ENCODE measurements around the gene CDC20.

The CDC20 gene

GRCh38 chr1:43358746-43359693 is at the start of gene CDC20:
Gene CDC20, plus strand, starts transcription at chr1:43358981. Its CDS starts 235 bp downstream, at chr1:43359216.
- DNase-seq (ENCODE audit: low read depth in 2 of 2) = peak; percentile 93 to 96

GRCh38 chr1:43309405-43310025 is 49.3 kb upstream of the CDC20 start:
- DNase-seq (ENCODE audit: low read depth in 2 of 2) = no peak

GRCh38 chr1:43311521-43311920 is 47.3 kb upstream of the CDC20 start:
- no peak for DNase-seq (ENCODE audit: low read depth in 2 of 2)

GRCh38 chr1:43312212-43312623 is 46.6 kb upstream of the CDC20 start:
- DNase-seq (ENCODE audit: low read depth in 2 of 2) = no peak

- no peak for DNase-seq (ENCODE audit: low read depth in 2 of 2)
These were observed 45.9 kb upstream of the CDC20 start for GRCh38 chr1:43312663-43313515.

GRCh38 chr1:43313771-43314170 is 45.0 kb upstream of the CDC20 start:
- no peak for DNase-seq (ENCODE audit: low read depth in 2 of 2)

- DNase-seq (ENCODE audit: low read depth in 2 of 2) = no peak
These were observed 44.5 kb upstream of the CDC20 start for GRCh38 chr1:43314233-43314632.

- no peak for DNase-seq (ENCODE audit: low read depth in 2 of 2)
These were observed 43.3 kb upstream of the CDC20 start for GRCh38 chr1:43315481-43315880.

- no peak for DNase-seq (ENCODE audit: low read depth in 2 of 2)
These were observed 42.6 kb upstream of the CDC20 start for GRCh38 chr1:43315963-43316737.

GRCh38 chr1:43316738-43317520 is 41.9 kb upstream of the CDC20 start:
- no peak for DNase-seq (ENCODE audit: low read depth in 2 of 2)

GRCh38 chr1:43317817-43318471 is 40.8 kb upstream of the CDC20 start:
- no peak for DNase-seq (ENCODE audit: low read depth in 2 of 2)

GRCh38 chr1:43318831-43319230 is 40.0 kb upstream of the CDC20 start:
- DNase-seq (ENCODE audit: low read depth in 2 of 2) = no peak

- DNase-seq (ENCODE audit: low read depth in 2 of 2) = no peak
These were observed 39.5 kb upstream of the CDC20 start for GRCh38 chr1:43319288-43319687.

GRCh38 chr1:43319766-43320165 is 39.0 kb upstream of the CDC20 start:
- no peak for DNase-seq (ENCODE audit: low read depth in 2 of 2)

GRCh38 chr1:43321331-43321891 is 37.4 kb upstream of the CDC20 start:
- no peak for DNase-seq (ENCODE audit: low read depth in 2 of 2)

- no peak for DNase-seq (ENCODE audit: low read depth in 2 of 2)
These were observed 36.3 kb upstream of the CDC20 start for GRCh38 chr1:43322506-43322905.

- DNase-seq (ENCODE audit: low read depth in 2 of 2) = no peak
These were observed 34.0 kb upstream of the CDC20 start for GRCh38 chr1:43324810-43325209.

- no peak for DNase-seq (ENCODE audit: low read depth in 2 of 2)
These were observed 33.4 kb upstream of the CDC20 start for GRCh38 chr1:43325381-43325780.

GRCh38 chr1:43327549-43328292 is 31.1 kb upstream of the CDC20 start:
- DNase-seq (ENCODE audit: low read depth in 2 of 2) = no peak

All from stimulated activated CD8-positive, alpha-beta memory T cell treated with anti-CD3 and anti-CD28 coated beads, Interleukin-7, amount 100 ng/mL, for 4 hours (primary cell).